ENCODE data around the gene PLP2. TPM values are rescaled to one million over a fixed set of nuclear protein-coding genes. Genes with fewer than 3 reads are reported as not detected.

Gene PLP2
- total and polyA plus RNA-seq, 3 experiments from 2014 or later: 95.2 to 160 (median 98.1) TPM

DNA sequence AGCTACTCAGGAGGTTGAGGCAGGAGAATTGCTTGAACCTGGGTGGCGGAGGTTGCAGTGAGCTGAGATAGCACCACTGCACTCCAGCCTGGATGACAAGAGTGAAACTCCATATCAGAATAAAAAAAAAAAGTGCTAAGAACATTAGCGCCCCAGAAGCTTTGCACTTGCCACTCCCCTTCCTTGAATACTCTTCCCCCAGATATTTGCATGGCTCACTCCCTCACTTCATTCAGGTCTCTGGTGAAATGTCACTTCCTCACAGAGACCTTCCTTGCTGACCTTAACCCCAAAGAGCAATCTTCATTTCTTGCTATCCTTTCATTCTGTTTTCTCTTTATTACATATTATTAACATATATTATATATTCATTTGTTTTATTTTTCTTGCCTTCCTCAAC is 50.2 kb downstream of the PLP2 start:
- Histone ChIP-seq H3K27me3 (ENCODE audit: insufficient read depth, low read length, poor library complexity, severe bottlenecking) (no peaks in the 10 kb centered on the region), H3K27ac (ENCODE audit: low read depth, low read length) (no peak overlapping the region), H3K9me3 (ENCODE audit: low read length) (no peaks in the 10 kb centered on the region), H3K4me1 (ENCODE audit: insufficient read depth, low read length) (no peaks in the 10 kb centered on the region), H3K36me3 (ENCODE audit: insufficient read depth, low read length) (no peaks in the 10 kb centered on the region), H3K4me3 (ENCODE audit: low read length) (no peak overlapping the region)
- Mint-ChIP-seq H3K4me3 (no peak overlapping the region), H3K27me3 (peaks cover 0 to 5% of the 10 kb centered on the region in 2 donors), H3K9me3 (peaks cover 0 to 8% (median 0%) of the 10 kb centered on the region in 5 donors), H3K4me1 (peaks cover 0 to 8% (median 0%) of the 10 kb centered on the region in 3 donors), H3K27ac (no peak overlapping the region), H3K36me3 (no peaks in the 10 kb centered on the region)
- ChIA-PET POLR2A (no interaction called here), CTCF (no interaction called here)
- DNase-seq: no peak

Other genes starting within 250 kb of the PLP2 start
- 10 to 100 TPM; 67.3 to 69.1 TPM for gene OTUD5, start 214.3 kb upstream of the PLP2 start, total RNA-seq
- gene OTUD5, start 214.3 kb upstream of the PLP2 start, polyA plus RNA-seq: 47.5 TPM
- gene KCND1, start 200.1 kb upstream of the PLP2 start, total RNA-seq: 1 to 10 TPM in 1 of 2 experiments, under 1 TPM in 1; 0.72 to 1.1 TPM
- gene KCND1, start 200.1 kb upstream of the PLP2 start, polyA plus RNA-seq: 0.06 TPM
- gene GRIPAP1, start 169.6 kb upstream of the PLP2 start, total RNA-seq: 10 to 100 TPM; 56.8 to 57.7 TPM
- gene GRIPAP1, start 169.6 kb upstream of the PLP2 start, polyA plus RNA-seq: 21.2 TPM
- 10 to 100 TPM; 32.4 to 35.4 TPM for gene TFE3, start 128.5 kb upstream of the PLP2 start, total RNA-seq
- gene TFE3, start 128.5 kb upstream of the PLP2 start, polyA plus RNA-seq: 7.7 TPM
- gene CCDC120, start 112.9 kb upstream of the PLP2 start, total RNA-seq: 1 to 10 TPM; 5.1 to 5.4 TPM
- 1.5 TPM for gene CCDC120, start 112.9 kb upstream of the PLP2 start, polyA plus RNA-seq
- gene PRAF2, start 97.9 kb upstream of the PLP2 start, total RNA-seq: 10 to 100 TPM; 13.1 to 14.5 TPM
- 62.6 TPM for gene PRAF2, start 97.9 kb upstream of the PLP2 start, polyA plus RNA-seq
- gene WDR45, start 92.0 kb upstream of the PLP2 start, total RNA-seq: 10 to 100 TPM; 41.4 to 46.2 TPM
- gene WDR45, start 92.0 kb upstream of the PLP2 start, polyA plus RNA-seq: 56.9 TPM
- gene GPKOW, start 48.2 kb upstream of the PLP2 start, total RNA-seq: 10 to 100 TPM; 20.4 to 23.3 TPM
- 31.8 TPM for gene GPKOW, start 48.2 kb upstream of the PLP2 start, polyA plus RNA-seq
- 1 to 10 TPM; 1.4 TPM for gene MAGIX, start 9.1 kb upstream of the PLP2 start, total RNA-seq
- 0.25 TPM for gene MAGIX, start 9.1 kb upstream of the PLP2 start, polyA plus RNA-seq
- 10 to 100 TPM; 13.3 to 13.5 TPM for gene PRICKLE3, start 14.5 kb downstream of the PLP2 start, total RNA-seq
- gene PRICKLE3, start 14.5 kb downstream of the PLP2 start, polyA plus RNA-seq: 3.0 TPM
- gene SYP, start 28.3 kb downstream of the PLP2 start, total RNA-seq: 1 to 10 TPM; 1.9 to 2.5 TPM
- gene SYP, start 28.3 kb downstream of the PLP2 start, polyA plus RNA-seq: 0.25 TPM
- under 1 TPM; 0.24 to 0.61 TPM for gene CACNA1F, start 61.4 kb downstream of the PLP2 start, total RNA-seq
- not detected for gene CACNA1F, start 61.4 kb downstream of the PLP2 start, polyA plus RNA-seq
- 10 to 100 TPM; 22.7 to 24.8 TPM for gene CCDC22, start 63.6 kb downstream of the PLP2 start, total RNA-seq
- gene CCDC22, start 63.6 kb downstream of the PLP2 start, polyA plus RNA-seq: 30.7 TPM
- 10 to 100 TPM; 10.5 to 11.2 TPM for gene FOXP3, start 92.8 kb downstream of the PLP2 start, total RNA-seq
- gene FOXP3, start 92.8 kb downstream of the PLP2 start, polyA plus RNA-seq: 1.6 TPM
- 1 to 10 TPM; 4.5 to 6.0 TPM for gene PPP1R3F, start 97.9 kb downstream of the PLP2 start, total RNA-seq
- gene PPP1R3F, start 97.9 kb downstream of the PLP2 start, polyA plus RNA-seq: 8.1 TPM
- not detected for gene GAGE10, start 131.7 kb downstream of the PLP2 start, total RNA-seq
- gene GAGE10, start 131.7 kb downstream of the PLP2 start, polyA plus RNA-seq: not detected
- gene GAGE12J, start 150.1 kb downstream of the PLP2 start, total RNA-seq: not detected
- not detected for gene GAGE12J, start 150.1 kb downstream of the PLP2 start, polyA plus RNA-seq
- not detected for gene GAGE13, start 159.7 kb downstream of the PLP2 start, total RNA-seq
- gene GAGE13, start 159.7 kb downstream of the PLP2 start, polyA plus RNA-seq: not detected